Osteocyte (in vitro differentiated cells): ENCODE measurements around the gene RIMBP2. TPM values are rescaled to one million over a fixed set of nuclear protein-coding genes. Genes with fewer than 3 reads are reported as not detected.

Experiments used
- DNase-seq: peaks from one replicate; pipeline ENCODE4 v3.0.0; 2021; ENCODE audit warnings: mixed read lengths; ENCODE audit not compliant: unreplicated experiment; ENCODE audit errors: extremely low spot score
- H3K27ac Mint-ChIP-seq: one replicate; pipeline ENCODE4 v1.8.0; 2021; ENCODE audit warnings: mild to moderate bottlenecking, mixed read lengths; ENCODE audit not compliant: unreplicated experiment
- H3K27me3 Mint-ChIP-seq: one replicate; pipeline ENCODE4 v1.8.0; 2021; ENCODE audit warnings: mixed read lengths; ENCODE audit not compliant: unreplicated experiment
- H3K36me3 Mint-ChIP-seq: one replicate; pipeline ENCODE4 v1.8.0; 2021; ENCODE audit warnings: mixed read lengths; ENCODE audit not compliant: unreplicated experiment
- H3K4me1 Mint-ChIP-seq: one replicate; pipeline ENCODE4 v1.8.0; 2021; ENCODE audit warnings: mixed read lengths; ENCODE audit not compliant: unreplicated experiment
- H3K4me3 Mint-ChIP-seq: one replicate; pipeline ENCODE4 v1.8.0; 2021; ENCODE audit warnings: mild to moderate bottlenecking, moderate library complexity, mixed read lengths; ENCODE audit not compliant: unreplicated experiment
- H3K9me3 Mint-ChIP-seq: one replicate; pipeline ENCODE4 v1.8.0; 2021; ENCODE audit warnings: mixed read lengths; ENCODE audit not compliant: unreplicated experiment
- CTCF ChIP-seq: fragments of 200-600 bp; sonication (generic); IDR thresholded peaks from 2 replicates; pipeline ENCODE4 v1.5.0; 2021; ENCODE audit warnings: antibody characterized with exemption, mild to moderate bottlenecking, moderate library complexity
- total RNA-seq: library from RNA; stranded (reverse); gene quantifications from 2 replicates; pipeline ENCODE4 v1.2.1, GENCODE V29; 2021

The RIMBP2 gene
- total RNA-seq, 1 donor from 2014 or later = 0.13 TPM

- no peak for DNase-seq
- no peak overlapping the region for H3K27ac Mint-ChIP-seq
- H3K4me1 Mint-ChIP-seq = no peaks in the 10 kb centered on the region
- no peak for TF ChIP-seq CTCF
- no peaks in the 10 kb centered on the region for H3K36me3 Mint-ChIP-seq
- peaks cover 8% of the 10 kb centered on the region for H3K9me3 Mint-ChIP-seq
- H3K4me3 Mint-ChIP-seq = no peak overlapping the region
- no peaks in the 10 kb centered on the region for H3K27me3 Mint-ChIP-seq
Observed at GRCh38 chr12:130495156-130495555, 220.9 kb downstream of the RIMBP2 start.

GRCh38 chr12:130494736-130495135 is 221.4 kb downstream of the RIMBP2 start:
- no peak for TF ChIP-seq CTCF
- Mint-ChIP-seq H3K4me1 (no peaks in the 10 kb centered on the region), H3K4me3 (no peak overlapping the region), H3K27me3 (no peaks in the 10 kb centered on the region), H3K9me3 (peaks cover 8% of the 10 kb centered on the region), H3K27ac (no peak overlapping the region), H3K36me3 (no peaks in the 10 kb centered on the region)
- no peak for DNase-seq

- Mint-ChIP-seq H3K9me3 (peaks cover 12% of the 10 kb centered on the region), H3K27me3 (no peaks in the 10 kb centered on the region), H3K36me3 (no peaks in the 10 kb centered on the region), H3K4me3 (no peak overlapping the region), H3K4me1 (no peaks in the 10 kb centered on the region), H3K27ac (no peak overlapping the region)
- DNase-seq = no peak
- no peak for TF ChIP-seq CTCF
Observed at GRCh38 chr12:130493951-130494350, 222.1 kb downstream of the RIMBP2 start.

- no peak overlapping the region for H3K4me3 Mint-ChIP-seq
- H3K4me1 Mint-ChIP-seq = no peaks in the 10 kb centered on the region
- H3K27ac Mint-ChIP-seq = no peak overlapping the region
Observed at GRCh38 chr12:130491421-130492357, 224.4 kb downstream of the RIMBP2 start.

More at GRCh38 chr12:130491421-130492357, 224.4 kb downstream of the RIMBP2 start:
- no peak for TF ChIP-seq CTCF
- Mint-ChIP-seq H3K36me3 (no peaks in the 10 kb centered on the region), H3K9me3 (peaks cover 12% of the 10 kb centered on the region), H3K27me3 (no peaks in the 10 kb centered on the region)
- DNase-seq = no peak
